GM18873 (cell line): ENCODE data around the gene HACL1.

Source experiments
- ATAC-seq: cut with Tn5 transposase; IDR thresholded peaks from one replicate; pipeline ENCODE4 v1.9.1; 2021; ENCODE audit warnings: mild to moderate bottlenecking, moderate library complexity, moderate number of reproducible peaks; ENCODE audit not compliant: unreplicated experiment, low FRiP score

Gene HACL1

GRCh38 chr3:15601399-15602145 is at the start of gene HACL1, which contains the start of gene BTD:
TSS of gene HACL1 (minus strand) at chr3:15601569. CDS start at chr3:15601463, 106 bp downstream.
TSS of gene BTD (plus strand) at chr3:15601745. CDS start at chr3:15635440, 33,695 bp downstream.
- ATAC-seq = peak; percentile 93

- ATAC-seq = no peak
These were observed 48.5 kb upstream of the HACL1 start for GRCh38 chr3:15649858-15650257.

GRCh38 chr3:15649341-15649740 is 48.0 kb upstream of the HACL1 start:
- no peak for ATAC-seq

GRCh38 chr3:15647611-15648167 is 46.3 kb upstream of the HACL1 start:
- peak; percentile 85 for ATAC-seq

GRCh38 chr3:15646851-15647511 is 45.6 kb upstream of the HACL1 start:
- no peak for ATAC-seq

- no peak for ATAC-seq
These were observed 44.6 kb upstream of the HACL1 start for GRCh38 chr3:15645740-15646501.

- ATAC-seq = no peak
These were observed 43.9 kb upstream of the HACL1 start for GRCh38 chr3:15645246-15645645.

GRCh38 chr3:15638891-15639262 is 37.5 kb upstream of the HACL1 start:
- ATAC-seq = no peak

GRCh38 chr3:15638193-15638890 is 37.0 kb upstream of the HACL1 start:
- no peak for ATAC-seq

- ATAC-seq = no peak
These were observed 36.0 kb upstream of the HACL1 start for GRCh38 chr3:15637131-15637951.

- peak; percentile 57 for ATAC-seq
These were observed 34.8 kb upstream of the HACL1 start for GRCh38 chr3:15636028-15636709.

GRCh38 chr3:15635121-15635661 is 33.8 kb upstream of the HACL1 start:
- ATAC-seq = no peak

GRCh38 chr3:15634671-15635070 is 33.3 kb upstream of the HACL1 start:
- ATAC-seq = no peak

GRCh38 chr3:15633766-15634598 is 32.6 kb upstream of the HACL1 start:
- no peak for ATAC-seq

- ATAC-seq = no peak
These were observed 31.8 kb upstream of the HACL1 start for GRCh38 chr3:15633159-15633558.

- no peak for ATAC-seq
These were observed 30.8 kb upstream of the HACL1 start for GRCh38 chr3:15632212-15632580.

- no peak for ATAC-seq
These were observed 30.2 kb upstream of the HACL1 start for GRCh38 chr3:15631426-15632211.
